H1 (cell line): ENCODE data around the gene STRN4. TPM values are rescaled to one million over a fixed set of nuclear protein-coding genes. Genes with fewer than 3 reads are reported as not detected.

ENCODE experiments used
- EP300 ChIP-seq, 2 experiments: IDR thresholded peaks; 1 replicate in 1 of 2; 2 replicates in 1 of 2; pipeline ENCODE4 v1.6.1; 2011 to 2012; ENCODE audit warnings: low read depth in 2 of 2, low read length in 2 of 2, mild to moderate bottlenecking in 2 of 2, borderline replicate concordance in 1 of 2, inconsistent platforms in 1 of 2, moderate library complexity in 1 of 2
- HDAC2 ChIP-seq, 2 experiments: fragments of 300-600 bp in 1 of 2; sonication (generic) in 1 of 2; IDR thresholded peaks; 2 replicates each; pipeline ENCODE4 v1.6.1; 2011 to 2012; ENCODE audit warnings: low read depth in 2 of 2, low read length in 2 of 2, mild to moderate bottlenecking in 2 of 2, moderate library complexity in 2 of 2, borderline replicate concordance in 1 of 2, inconsistent platforms in 1 of 2
- KDM1A ChIP-seq: fragments of 200-600, 300-600 bp; sonication (generic); IDR thresholded peaks from 2 replicates; pipeline ENCODE4 v1.7.1; 2016; ENCODE audit warnings: mild to moderate bottlenecking, low read length, borderline replicate concordance
- POU5F1 ChIP-seq: IDR thresholded peaks from 2 replicates; pipeline ENCODE4 v1.6.1; 2011; ENCODE audit warnings: low read depth, mild to moderate bottlenecking, low read length, moderate library complexity
- RAD21 ChIP-seq, 2 experiments: IDR thresholded peaks in 1 of 2; conservative IDR thresholded peaks in 1 of 2; 2 replicates each; pipeline ENCODE4 v1.6.1; 2011; ENCODE audit warnings: low read depth in 2 of 2, low read length in 2 of 2, improper control_type of control experiment in 1 of 2, inconsistent platforms in 1 of 2, mild to moderate bottlenecking in 1 of 2, moderate library complexity in 1 of 2
- SAP30 ChIP-seq: fragments of 300-600 bp; sonication (generic); IDR thresholded peaks from 2 replicates; pipeline ENCODE4 v1.7.1; 2012; ENCODE audit warnings: low read length, moderate library complexity, mild to moderate bottlenecking, inconsistent platforms; ENCODE audit not compliant: insufficient read depth, insufficient replicate concordance
- YY1 ChIP-seq: IDR thresholded peaks from 2 replicates; pipeline ENCODE4 v1.6.1; 2011; ENCODE audit warnings: low read depth, mild to moderate bottlenecking, low read length
- polyA plus RNA-seq, 7 experiments: library from polyadenylated mRNA; depleted of rRNA in 3 of 7; stranded (reverse) in 5 of 7; unstranded in 2 of 7; fragments of >200 nt in 5 of 7; fragments of 200-250 nt in 2 of 7; gene quantifications; 1 replicate in 5 of 7; 2 replicates in 1 of 7; 4 replicates in 1 of 7; pipeline versions ENCODE4 v1.2.1 to v1.2.3, GENCODE V29; 2011 to 2013; ENCODE audit warnings: missing spikeins in 2 of 7, mixed read lengths in 2 of 7
- total RNA-seq: library from RNA; stranded (reverse); fragmentation: NEBNext Ultra II Directional; extraction: Animal tissue kit (Norgen Biotek cat#: 25700); gene quantifications from 2 replicates; pipeline ENCODE4 v1.2.1, GENCODE V29; 2021

Gene STRN4
- total and polyA plus RNA-seq, 2 of the 8 experiments (the other 6 are each of a cell fraction or from before 2014, with no cell fraction given): 120 to 187 TPM

- peak; percentile 51 to 67 for TF ChIP-seq RAD21 (IDR thresholded peaks at IDR 0.05 in 1 of 2, conservative IDR thresholded peaks at IDR 0.05 in 1 of 2; ENCODE audit: low read depth in 2 of 2, low read length in 2 of 2)
- TF ChIP-seq YY1: peak; percentile 94
- no peak for TF ChIP-seq SAP30
- no peak for TF ChIP-seq POU5F1
- TF ChIP-seq HDAC2 (IDR thresholded peaks at IDR 0.05; ENCODE audit: borderline replicate concordance in 1 of 2, low read depth in 2 of 2, low read length in 2 of 2): no peak
- TF ChIP-seq EP300 (IDR thresholded peaks at IDR 0.05; ENCODE audit: borderline replicate concordance in 1 of 2, low read depth in 2 of 2, low read length in 2 of 2): peak in 1 of 2 experiments; percentile 24; a peak in 1 of 3 replicates
- TF ChIP-seq KDM1A: peak; percentile 87
These were observed 20.5 kb upstream of the STRN4 start (continued) for GRCh38 chr19:46766569-46767317.
